CD4-positive, alpha-beta memory T cell (primary cell): ENCODE results near the gene SYNPO2. TPM values are rescaled to one million over a fixed set of nuclear protein-coding genes. Genes with fewer than 3 reads are reported as not detected.

Source experiments
- CTCF ChIA-PET: fragments of 350-600 bp; sonication (Branson Sonifier 250); formaldehyde crosslinking; loops from one replicate; lab custom pipeline; 2021; ENCODE audit warnings: inconsistent platforms; ENCODE audit not compliant: partially characterized antibody; lab: Charles Lee
- POLR2A ChIA-PET: fragments of 350-600 bp; sonication (Branson Sonifier 250); formaldehyde crosslinking; loops from one replicate; lab custom pipeline; 2021; ENCODE audit not compliant: partially characterized antibody; lab: Charles Lee
- DNase-seq, 5 donors: peaks; one replicate each; pipeline versions ENCODE4 v3.0.0 to v3.0.0-alpha.2; 2020 to 2022; ENCODE audit warnings: mixed read lengths in 1 of 5
- H3K27ac ChIP-seq: one replicate; pipeline ENCODE4 v1.7.0; 2013; ENCODE audit warnings: low read depth, low read length
- H3K27me3 ChIP-seq: 2 replicates; pipeline ENCODE4 v1.7.0; 2013; ENCODE audit warnings: mild to moderate bottlenecking, low read length, moderate library complexity; ENCODE audit not compliant: insufficient read depth
- H3K36me3 ChIP-seq: 2 replicates; pipeline ENCODE4 v1.7.0; 2013; ENCODE audit warnings: mild to moderate bottlenecking, low read length, moderate library complexity; ENCODE audit not compliant: insufficient read depth
- H3K4me1 ChIP-seq: 2 replicates; pipeline ENCODE4 v1.7.0; 2013; ENCODE audit warnings: mild to moderate bottlenecking, low read length, moderate library complexity; ENCODE audit not compliant: insufficient read depth
- H3K4me3 ChIP-seq, 2 donors: one replicate each; pipeline ENCODE4 v1.7.0; 2013; ENCODE audit warnings: low read length in 2 of 2, mild to moderate bottlenecking in 1 of 2
- H3K9me3 ChIP-seq, 2 donors: one replicate each; pipeline ENCODE4 v1.7.0; 2013; ENCODE audit warnings: low read length in 2 of 2, control low read depth in 1 of 2; ENCODE audit not compliant: control insufficient read depth in 1 of 2
- H3K27ac Mint-ChIP-seq, 7 donors: one replicate each; pipeline ENCODE4 v1.8.0; 2020 to 2021; ENCODE audit warnings: mixed read lengths in 7 of 7, mild to moderate bottlenecking in 6 of 7, inconsistent platforms in 3 of 7, moderate library complexity in 3 of 7
- H3K27me3 Mint-ChIP-seq, 2 donors: one replicate each; pipeline ENCODE4 v1.8.0; 2020 to 2021; ENCODE audit warnings: mixed read lengths in 2 of 2
- H3K36me3 Mint-ChIP-seq, 2 donors: one replicate each; pipeline ENCODE4 v1.8.0; 2020 to 2021; ENCODE audit warnings: mixed read lengths in 2 of 2, inconsistent platforms in 1 of 2, mild to moderate bottlenecking in 1 of 2
- H3K4me1 Mint-ChIP-seq, 4 donors: one replicate each; pipeline ENCODE4 v1.8.0; 2020 to 2021; ENCODE audit warnings: mixed read lengths in 4 of 4, mild to moderate bottlenecking in 1 of 4
- H3K4me3 Mint-ChIP-seq, 8 donors: one replicate each; pipeline ENCODE4 v1.8.0; 2020 to 2021; ENCODE audit warnings: mixed read lengths in 8 of 8, mild to moderate bottlenecking in 7 of 8, moderate library complexity in 6 of 8, inconsistent platforms in 3 of 8
- H3K9me3 Mint-ChIP-seq, 8 donors: one replicate each; pipeline ENCODE4 v1.8.0; 2020 to 2021; ENCODE audit warnings: mixed read lengths in 8 of 8, mild to moderate bottlenecking in 5 of 8, inconsistent platforms in 3 of 8, moderate library complexity in 1 of 8
- intact Hi-C: fragments of 100-400 bp; cut with micrococcal nuclease; formaldehyde crosslinking; loops from one replicate; pipeline ENCODE4 v1.15.1; 2023
- polyA plus RNA-seq, 2 donors: library from polyadenylated mRNA; unstranded; fragments of 300-500 nt; fragmentation: Illumina TruSeq; gene quantifications; one replicate each; pipeline ENCODE4 v1.2.3, GENCODE V29; 2021
- total RNA-seq, 2 experiments: library from RNA; stranded (reverse); gene quantifications; one replicate each; pipeline ENCODE4 v1.2.3, GENCODE V29; 2021

Gene SYNPO2
- total and polyA plus RNA-seq, 4 experiments from 2014 or later, result 0.04 to 1.4 (median 0.84) TPM

- Mint-ChIP-seq H3K4me3 (no peak overlapping the region), H3K36me3 (no peaks in the 10 kb centered on the region), H3K9me3 (no peaks in the 10 kb centered on the region), H3K4me1 (no peaks in the 10 kb centered on the region), H3K27ac (no peak overlapping the region), H3K27me3 (peaks cover 5 to 9% of the 10 kb centered on the region in 2 donors)
- ChIA-PET CTCF (interaction anchor here (2.4 kb wide), 1 partner anchor 14 kb away, joined by 4 read pairs; no protein-coding TSS in a partner anchor), POLR2A (no interaction called here)
- Histone ChIP-seq H3K27me3 (no peaks in the 10 kb centered on the region), H3K36me3 (no peaks in the 10 kb centered on the region), H3K4me1 (no peaks in the 10 kb centered on the region), H3K9me3 (no peaks in the 10 kb centered on the region), H3K27ac (no peak overlapping the region), H3K4me3 (no peak overlapping the region)
- intact Hi-C loops, result no loop called here
- no peak for DNase-seq
Measured at GRCh38 chr4:118904418-118904817, 15.8 kb downstream of the SYNPO2 start.

- intact Hi-C loops, result no loop called here
Measured at GRCh38 chr4:118904935-118905334, 16.3 kb downstream of the SYNPO2 start.

GRCh38 chr4:118905566-118905965, 16.9 kb downstream of the SYNPO2 start:
- Mint-ChIP-seq H3K4me1 (no peaks in the 10 kb centered on the region), H3K27me3 (peaks cover 6 to 14% of the 10 kb centered on the region in 2 donors), H3K9me3 (no peaks in the 10 kb centered on the region), H3K27ac (no peak overlapping the region), H3K36me3 (no peaks in the 10 kb centered on the region), H3K4me3 (no peak overlapping the region)
- Histone ChIP-seq H3K4me3 (no peak overlapping the region), H3K9me3 (no peaks in the 10 kb centered on the region), H3K27ac (no peak overlapping the region), H3K4me1 (no peaks in the 10 kb centered on the region), H3K36me3 (no peaks in the 10 kb centered on the region), H3K27me3 (no peaks in the 10 kb centered on the region)
- DNase-seq, result no peak
- ChIA-PET POLR2A (no interaction called here), CTCF (interaction anchor here (2.4 kb wide), 1 partner anchor 15 kb away, joined by 4 read pairs; no protein-coding TSS in a partner anchor)
- intact Hi-C loops, result no loop called here

More at GRCh38 chr4:118904935-118905334, 16.3 kb downstream of the SYNPO2 start:
- no peaks in the 10 kb centered on the region for H3K27me3 ChIP-seq
- DNase-seq, result no peak
- POLR2A ChIA-PET, result no interaction called here
- H3K36me3 ChIP-seq, result no peaks in the 10 kb centered on the region
- no peak overlapping the region for H3K27ac ChIP-seq
- no peaks in the 10 kb centered on the region for H3K9me3 Mint-ChIP-seq
- H3K4me3 ChIP-seq, result no peak overlapping the region
- no peaks in the 10 kb centered on the region for H3K4me1 Mint-ChIP-seq
- CTCF ChIA-PET, result interaction anchor here (2.4 kb wide), 1 partner anchor 14 kb away, joined by 4 read pairs; no protein-coding TSS in a partner anchor
- no peaks in the 10 kb centered on the region for H3K36me3 Mint-ChIP-seq
- H3K27ac Mint-ChIP-seq, result no peak overlapping the region
- no peaks in the 10 kb centered on the region for H3K9me3 ChIP-seq
- H3K4me3 Mint-ChIP-seq, result no peak overlapping the region
- H3K4me1 ChIP-seq, result no peaks in the 10 kb centered on the region
- H3K27me3 Mint-ChIP-seq, result peaks cover 6 to 12% of the 10 kb centered on the region in 2 donors

GRCh38 chr4:118909173-118909956, 20.7 kb downstream of the SYNPO2 start:
- Mint-ChIP-seq H3K27ac (no peak overlapping the region), H3K36me3 (no peaks in the 10 kb centered on the region), H3K27me3 (peaks cover 10 to 12% of the 10 kb centered on the region in 2 donors), H3K9me3 (no peaks in the 10 kb centered on the region), H3K4me3 (no peak overlapping the region), H3K4me1 (no peaks in the 10 kb centered on the region)
- Histone ChIP-seq H3K27ac (no peak overlapping the region), H3K27me3 (no peaks in the 10 kb centered on the region), H3K4me3 (no peak overlapping the region), H3K4me1 (no peaks in the 10 kb centered on the region), H3K36me3 (no peaks in the 10 kb centered on the region), H3K9me3 (no peaks in the 10 kb centered on the region)
- POLR2A ChIA-PET, result no interaction called here
- intact Hi-C loops, result no loop called here
- CTCF ChIA-PET, result no interaction called here
- DNase-seq, result no peak

- H3K27ac Mint-ChIP-seq, result no peak overlapping the region
- intact Hi-C loops, result no loop called here
Measured at GRCh38 chr4:118910221-118910620, 21.6 kb downstream of the SYNPO2 start.

GRCh38 chr4:118911238-118911703, 22.6 kb downstream of the SYNPO2 start:
- no peak overlapping the region for H3K27ac Mint-ChIP-seq
- intact Hi-C loops, result no loop called here
- H3K4me3 ChIP-seq, result no peak overlapping the region
- POLR2A ChIA-PET, result no interaction called here
- no peaks in the 10 kb centered on the region for H3K9me3 Mint-ChIP-seq
- H3K4me1 ChIP-seq, result no peaks in the 10 kb centered on the region
- no peaks in the 10 kb centered on the region for H3K36me3 Mint-ChIP-seq
- H3K27me3 Mint-ChIP-seq, result peaks cover 12 to 13% of the 10 kb centered on the region in 2 donors
- no peak overlapping the region for H3K4me3 Mint-ChIP-seq
- CTCF ChIA-PET, result no interaction called here
- H3K9me3 ChIP-seq, result no peaks in the 10 kb centered on the region
- DNase-seq, result no peak
- H3K36me3 ChIP-seq, result no peaks in the 10 kb centered on the region
- no peaks in the 10 kb centered on the region for H3K4me1 Mint-ChIP-seq
- no peak overlapping the region for H3K27ac ChIP-seq
- H3K27me3 ChIP-seq, result no peaks in the 10 kb centered on the region

More at GRCh38 chr4:118910221-118910620, 21.6 kb downstream of the SYNPO2 start:
- no peak overlapping the region for H3K27ac ChIP-seq
- no peak for DNase-seq
- Mint-ChIP-seq H3K36me3 (no peaks in the 10 kb centered on the region), H3K4me1 (no peaks in the 10 kb centered on the region), H3K9me3 (no peaks in the 10 kb centered on the region), H3K4me3 (no peak overlapping the region), H3K27me3 (peaks cover 12 to 13% of the 10 kb centered on the region in 2 donors)
- H3K9me3 ChIP-seq, result no peaks in the 10 kb centered on the region
- no peaks in the 10 kb centered on the region for H3K4me1 ChIP-seq
- CTCF ChIA-PET, result no interaction called here
- H3K4me3 ChIP-seq, result no peak overlapping the region
- POLR2A ChIA-PET, result no interaction called here
- no peaks in the 10 kb centered on the region for H3K36me3 ChIP-seq
- no peaks in the 10 kb centered on the region for H3K27me3 ChIP-seq

GRCh38 chr4:118915468-118915867, 26.8 kb downstream of the SYNPO2 start:
- Histone ChIP-seq H3K36me3 (no peaks in the 10 kb centered on the region), H3K27ac (no peak overlapping the region), H3K4me1 (no peaks in the 10 kb centered on the region), H3K9me3 (no peaks in the 10 kb centered on the region), H3K4me3 (no peak overlapping the region), H3K27me3 (no peaks in the 10 kb centered on the region)
- ChIA-PET CTCF (no interaction called here), POLR2A (no interaction called here)
- Mint-ChIP-seq H3K4me3 (no peak overlapping the region), H3K9me3 (no peaks in the 10 kb centered on the region), H3K27ac (no peak overlapping the region), H3K36me3 (no peaks in the 10 kb centered on the region), H3K4me1 (no peaks in the 10 kb centered on the region), H3K27me3 (peaks cover 10 to 12% of the 10 kb centered on the region in 2 donors)
- no peak for DNase-seq
- intact Hi-C loops, result no loop called here
